ENCODE data around the gene EFS.
"Not testable (repeated sequence)": the region's sequence is repeated elsewhere in the genome, so short reads cannot be mapped to it uniquely, and the experiment has no call there.

DNA sequence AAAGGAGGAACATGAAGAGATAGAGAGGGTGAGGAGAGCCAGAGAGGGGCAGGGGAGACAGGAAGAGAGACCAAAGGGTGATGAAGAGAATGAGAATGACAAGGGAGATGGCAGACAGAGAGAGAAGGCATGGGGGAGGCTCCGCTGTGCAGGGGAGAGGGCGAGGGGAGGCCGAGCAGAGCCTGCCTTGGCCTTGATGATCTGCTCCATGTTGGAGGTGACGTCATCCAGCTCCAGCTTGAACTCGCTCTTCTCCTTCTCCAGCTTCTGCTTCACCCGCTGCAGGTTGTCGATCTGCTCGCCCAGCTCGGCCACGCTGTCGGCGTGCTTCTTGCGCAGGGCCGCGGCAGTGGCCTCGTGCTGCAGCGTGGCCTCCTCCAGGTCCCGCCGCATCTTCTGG is 24.9 kb upstream of the EFS start:
- TF ChIP-seq POLR2A (IDR thresholded peaks at IDR 0.05; ENCODE audit: low read length); GATA1 (IDR thresholded peaks at IDR 0.05; ENCODE audit: low read depth, low read length): not testable (repeated sequence)
